Gastroesophageal sphincter (tissue), 4 donors: ENCODE results near the gene CACNA2D3. TPM values are rescaled to one million over a fixed set of nuclear protein-coding genes. Genes with fewer than 3 reads are reported as not detected.

Source experiments
- ATAC-seq: fragments of 150-250 bp; one replicate; pipeline ENCODE4 v1.9.1; 2016; ENCODE audit warnings: mild to moderate bottlenecking, moderate library complexity
- H3K27ac ChIP-seq, 4 donors: fragments of 200-600 bp; sonication (generic) in 3 of 4; 1 replicate in 3 of 4; 2 replicates in 1 of 4; pipeline ENCODE4 v1.5.1; 2016 to 2019
- H3K27me3 ChIP-seq: fragments of 200-600 bp; sonication (generic); one replicate; pipeline ENCODE4 v1.5.1; 2019
- H3K36me3 ChIP-seq, 2 donors: fragments of 200-600 bp; sonication (generic); one replicate each; pipeline ENCODE4 v1.5.1; 2019; ENCODE audit warnings: control low read depth in 1 of 2
- H3K4me1 ChIP-seq, 3 donors: fragments of 200-600 bp; sonication (generic); 1 replicate in 2 of 3; 2 replicates in 1 of 3; pipeline ENCODE4 v1.5.1; 2016 to 2019; ENCODE audit warnings: control low read depth in 2 of 3
- H3K4me3 ChIP-seq, 2 donors: fragments of 200-600 bp; sonication (generic); one replicate each; pipeline ENCODE4 v1.5.1; 2019; ENCODE audit warnings: mild to moderate bottlenecking in 1 of 2, moderate library complexity in 1 of 2
- H3K9me3 ChIP-seq, 3 donors: fragments of 200-600 bp; sonication (generic); one replicate each; pipeline ENCODE4 v1.5.1; 2017 to 2019; ENCODE audit warnings: control low read depth in 2 of 3
- EP300 ChIP-seq: sonication (generic); formaldehyde crosslinking; IDR thresholded peaks from one replicate; pipeline ENCODE4 v1.6.1; 2017; ENCODE audit warnings: antibody characterized with exemption, mild to moderate bottlenecking
- POLR2A ChIP-seq, 2 donors: fragments of 450-650 bp; IDR thresholded peaks; one replicate each; pipeline ENCODE4 v1.6.1; 2017; ENCODE audit warnings: antibody characterized with exemption in 2 of 2, mild to moderate bottlenecking in 2 of 2, moderate library complexity in 1 of 2
- POLR2AphosphoS5 ChIP-seq: sonication (generic); formaldehyde crosslinking; IDR thresholded peaks from one replicate; pipeline ENCODE4 v1.6.1; 2017; ENCODE audit warnings: antibody characterized with exemption
- WGBS, 2 donors: methylation state at CpG; one replicate each; pipeline ENCODE4 v1.1.5; 2018; ENCODE audit warnings: low coverage in 1 of 2; 5-methylcytosine and 5-hydroxymethylcytosine counted together
- total RNA-seq, 4 donors: library from RNA; depleted of rRNA; stranded (reverse); fragments of >200 nt; gene quantifications; one replicate each; pipeline ENCODE4 v1.1.0, GENCODE V29; 2016
- TF ChIP-seq, protein P1 (sequence below), 4 experiments: fragments of 200-600 bp in 2 of 4; fragments of 450-650 bp in 2 of 4; sonication (generic) in 1 of 4; IDR thresholded peaks; one replicate each; pipeline ENCODE4 v1.5.1; 2017 to 2019; ENCODE audit warnings: antibody characterized with exemption in 4 of 4, mild to moderate bottlenecking in 2 of 4, moderate library complexity in 2 of 4

The CACNA2D3 gene
- total RNA-seq, 4 donors from 2014 or later = 0.94 to 6.5 (median 3.5) TPM

DNA sequence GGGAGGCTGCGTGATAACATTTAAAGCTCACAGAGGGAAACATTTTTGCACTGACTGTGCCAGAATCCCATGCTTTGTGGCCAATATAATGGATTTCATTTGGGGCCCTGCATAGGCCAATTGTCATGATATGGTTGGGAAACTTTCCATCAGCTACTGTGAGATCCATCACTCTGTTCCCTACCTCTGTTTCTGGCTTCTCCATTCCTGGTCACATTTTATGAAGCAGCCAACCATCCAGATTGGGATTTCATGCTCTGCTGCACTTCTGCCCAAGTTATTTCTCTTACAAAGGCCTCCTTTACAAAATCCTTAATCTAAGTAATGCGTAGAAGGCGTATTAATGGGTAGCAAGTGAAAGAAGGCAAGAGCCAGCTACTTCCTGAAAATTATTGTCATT is 584.4 kb downstream of the CACNA2D3 start:
- H3K36me3 ChIP-seq = no peaks in the 10 kb centered on the region
- no peak for ATAC-seq
- no peak overlapping the region for H3K4me3 ChIP-seq
- no peak for TF ChIP-seq POLR2AphosphoS5
- TF ChIP-seq, protein P1, sequence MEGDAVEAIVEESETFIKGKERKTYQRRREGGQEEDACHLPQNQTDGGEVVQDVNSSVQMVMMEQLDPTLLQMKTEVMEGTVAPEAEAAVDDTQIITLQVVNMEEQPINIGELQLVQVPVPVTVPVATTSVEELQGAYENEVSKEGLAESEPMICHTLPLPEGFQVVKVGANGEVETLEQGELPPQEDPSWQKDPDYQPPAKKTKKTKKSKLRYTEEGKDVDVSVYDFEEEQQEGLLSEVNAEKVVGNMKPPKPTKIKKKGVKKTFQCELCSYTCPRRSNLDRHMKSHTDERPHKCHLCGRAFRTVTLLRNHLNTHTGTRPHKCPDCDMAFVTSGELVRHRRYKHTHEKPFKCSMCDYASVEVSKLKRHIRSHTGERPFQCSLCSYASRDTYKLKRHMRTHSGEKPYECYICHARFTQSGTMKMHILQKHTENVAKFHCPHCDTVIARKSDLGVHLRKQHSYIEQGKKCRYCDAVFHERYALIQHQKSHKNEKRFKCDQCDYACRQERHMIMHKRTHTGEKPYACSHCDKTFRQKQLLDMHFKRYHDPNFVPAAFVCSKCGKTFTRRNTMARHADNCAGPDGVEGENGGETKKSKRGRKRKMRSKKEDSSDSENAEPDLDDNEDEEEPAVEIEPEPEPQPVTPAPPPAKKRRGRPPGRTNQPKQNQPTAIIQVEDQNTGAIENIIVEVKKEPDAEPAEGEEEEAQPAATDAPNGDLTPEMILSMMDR (IDR thresholded peaks at IDR 0.05) = no peak
- no peaks in the 10 kb centered on the region for H3K4me1 ChIP-seq
- no peaks in the 10 kb centered on the region for H3K9me3 ChIP-seq
- 97 to 100% methylated on average over 3 of the region's 3 CpGs for WGBS, 2 donors
- no peak overlapping the region for H3K27ac ChIP-seq
- H3K27me3 ChIP-seq = no peaks in the 10 kb centered on the region

GRCh38 chr3:54709785-54710184 is 587.4 kb downstream of the CACNA2D3 start:
- Histone ChIP-seq H3K27ac (no peak overlapping the region), H3K4me1 (no peaks in the 10 kb centered on the region), H3K4me3 (no peak overlapping the region), H3K27me3 (no peaks in the 10 kb centered on the region), H3K36me3 (no peaks in the 10 kb centered on the region), H3K9me3 (no peaks in the 10 kb centered on the region)
- WGBS, 2 donors = 92 to 97% methylated on average over 3 of the region's 3 CpGs
- TF ChIP-seq, protein P1 (IDR thresholded peaks at IDR 0.05) = no peak
- no peak for TF ChIP-seq POLR2A (IDR thresholded peaks at IDR 0.05)
- no peak for ATAC-seq

DNA sequence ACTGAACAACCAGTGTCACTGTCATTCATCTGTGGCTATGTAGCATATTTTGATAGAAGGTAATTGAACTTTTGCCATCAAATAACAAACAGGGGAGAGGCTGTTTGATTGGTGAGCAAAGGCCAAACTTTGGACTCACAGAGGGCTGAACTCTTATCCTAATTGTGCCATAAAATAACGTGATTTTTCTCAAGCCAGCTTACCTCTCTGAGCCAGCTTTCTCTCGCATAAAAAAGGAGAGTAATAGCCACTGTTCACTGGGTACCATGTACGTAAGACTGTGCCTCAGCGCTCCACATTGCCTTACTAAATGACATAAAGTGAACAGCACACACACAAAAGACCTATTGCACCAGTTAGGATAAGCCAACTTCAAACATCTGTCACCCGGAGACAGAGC is 588.6 kb downstream of the CACNA2D3 start:
- TF ChIP-seq POLR2AphosphoS5 (no peak), POLR2A (IDR thresholded peaks at IDR 0.05) (no peak), EP300 (no peak)
- TF ChIP-seq, protein P1 (IDR thresholded peaks at IDR 0.05) = no peak
- Histone ChIP-seq H3K36me3 (no peaks in the 10 kb centered on the region), H3K9me3 (no peaks in the 10 kb centered on the region), H3K27ac (no peak overlapping the region), H3K4me1 (no peaks in the 10 kb centered on the region), H3K4me3 (no peak overlapping the region), H3K27me3 (no peaks in the 10 kb centered on the region)
- ATAC-seq = no peak
- 20 to 64% methylated on average over 1 to 5 of the region's 5 CpGs for whole genome bisulfite sequencing, 2 donors

DNA sequence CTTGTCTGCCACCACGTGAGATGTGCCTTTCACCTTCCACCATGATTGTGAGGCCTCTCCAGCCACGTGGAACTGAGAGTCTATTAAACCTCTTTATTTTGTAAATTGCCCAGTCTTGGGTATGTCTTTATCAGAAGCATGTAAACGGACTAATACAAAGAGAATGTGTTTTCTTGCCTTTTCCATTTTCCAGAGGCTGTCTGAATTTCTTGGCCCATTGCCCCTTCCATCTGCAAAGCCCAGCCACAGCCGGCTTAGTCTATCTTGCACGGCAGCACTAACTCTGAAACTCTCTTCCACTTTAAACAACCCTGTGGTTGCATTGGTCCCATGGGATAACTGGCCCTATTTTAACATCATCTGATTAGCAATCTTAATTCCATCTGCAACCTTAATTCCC is 590.2 kb downstream of the CACNA2D3 start:
- 27 to 81% methylated on average over 2 to 5 of the region's 5 CpGs for WGBS, 2 donors

GRCh38 chr3:54713031-54713430 is 590.7 kb downstream of the CACNA2D3 start:
- H3K27me3 ChIP-seq = no peaks in the 10 kb centered on the region
- H3K9me3 ChIP-seq = no peaks in the 10 kb centered on the region
- H3K36me3 ChIP-seq = no peaks in the 10 kb centered on the region
- 44 to 60% methylated on average over 1 of the region's 1 CpG for WGBS, 2 donors
- no peak overlapping the region for H3K4me3 ChIP-seq
- no peaks in the 10 kb centered on the region for H3K4me1 ChIP-seq
- no peak for ATAC-seq
- H3K27ac ChIP-seq = no peak overlapping the region
- no peak for TF ChIP-seq POLR2A (IDR thresholded peaks at IDR 0.05)
- TF ChIP-seq, protein P1 (IDR thresholded peaks at IDR 0.05) = no peak
- no peak for TF ChIP-seq EP300
- TF ChIP-seq POLR2AphosphoS5 = no peak

More for the DNA sequence above, 590.2 kb downstream of the CACNA2D3 start:
- no peaks in the 10 kb centered on the region for H3K9me3 ChIP-seq
- no peak for ATAC-seq
- H3K27ac ChIP-seq = no peak overlapping the region
- TF ChIP-seq, protein P1 (IDR thresholded peaks at IDR 0.05) = no peak
- TF ChIP-seq POLR2A (IDR thresholded peaks at IDR 0.05) = no peak
- no peak for TF ChIP-seq EP300
- no peak for TF ChIP-seq POLR2AphosphoS5
- no peaks in the 10 kb centered on the region for H3K36me3 ChIP-seq
- no peaks in the 10 kb centered on the region for H3K4me1 ChIP-seq
- no peaks in the 10 kb centered on the region for H3K27me3 ChIP-seq
- H3K4me3 ChIP-seq = no peak overlapping the region
